ENCODE data around the gene PLEK2. TPM values are rescaled to one million over a fixed set of nuclear protein-coding genes. Genes with fewer than 3 reads are reported as not detected.

The PLEK2 gene
- total and polyA plus RNA-seq, 7 donors, result 0.16 to 51.8 (median 21.6) TPM; not detected in 1

GRCh38 chr14:67432050-67432564 is 20.1 kb upstream of the PLEK2 start:
- peak; percentile 7 for DNase-seq
- WGBS, 2 donors, result 70 to 76% methylated on average over 7 of the region's 7 CpGs
- no peaks in the 10 kb centered on the region for H3K27me3 ChIP-seq
- H3K27ac ChIP-seq, result peak overlapping the region in 3 of 4 donors; percentile 64 to 71 (median 70)
- TF ChIP-seq CTCF (IDR thresholded peaks at IDR 0.05) (no peak), POLR2AphosphoS5 (IDR thresholded peaks at IDR 0.05) (peak; percentile 46 to 90 (median 78)), EP300 (IDR thresholded peaks at IDR 0.05) (peak in 2 of 4 donors; percentile 41 to 78), POLR2A (IDR thresholded peaks at IDR 0.05) (no peak)
- H3K4me1 ChIP-seq, result peaks cover 0 to 44% (median 28%) of the 10 kb centered on the region in 4 donors
- no peak overlapping the region for H3K4me3 ChIP-seq
- no peaks in the 10 kb centered on the region for H3K36me3 ChIP-seq
- intact Hi-C loops (cut with DNase I), result no loop called here
- H3K9me3 ChIP-seq, result no peaks in the 10 kb centered on the region

DNA sequence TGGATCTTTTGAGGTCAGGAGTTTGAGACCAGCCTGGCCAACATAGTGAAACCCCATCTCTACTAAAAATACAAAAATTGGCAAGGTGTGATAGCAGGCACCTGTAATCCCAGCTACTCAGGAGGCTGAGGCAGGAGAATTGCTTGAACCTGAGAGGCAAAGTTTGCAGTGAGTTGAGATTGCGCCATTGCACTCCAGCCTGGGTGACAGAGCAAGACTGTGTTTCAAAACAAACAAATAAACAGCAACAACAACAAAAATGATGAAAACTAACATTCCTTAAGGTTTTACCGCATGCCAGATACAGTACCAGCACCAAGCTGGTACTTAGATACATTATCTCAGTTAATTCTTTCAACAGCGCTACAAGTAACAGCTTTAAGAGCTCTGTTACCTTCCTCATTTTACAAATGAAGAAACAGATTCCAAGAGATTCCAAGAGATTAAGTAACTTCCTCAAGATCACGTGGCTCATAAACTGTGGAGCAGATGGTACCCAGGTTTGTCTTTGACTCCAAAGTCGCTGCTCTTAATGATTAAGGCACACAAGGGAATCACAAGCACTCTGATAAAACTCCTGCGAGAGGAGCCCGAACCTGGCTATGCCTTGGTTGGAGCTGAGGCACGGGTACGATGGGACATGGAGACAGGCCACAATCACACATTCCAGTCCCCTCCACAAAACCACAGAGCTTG is 17.7 kb upstream of the PLEK2 start:
- H3K27me3 ChIP-seq, result peaks cover 0 to 4% (median 0%) of the 10 kb centered on the region in 3 donors
- H3K4me3 ChIP-seq, result no peak overlapping the region
- H3K36me3 ChIP-seq, result no peaks in the 10 kb centered on the region
- no peak for DNase-seq
- peaks cover 0 to 35% (median 16%) of the 10 kb centered on the region in 4 donors for H3K4me1 ChIP-seq
- no peak overlapping the region for H3K27ac ChIP-seq
- WGBS, 2 donors, result 86 to 87% methylated on average over 9 of the region's 9 CpGs
- TF ChIP-seq EP300 (IDR thresholded peaks at IDR 0.05) (no peak), POLR2AphosphoS5 (IDR thresholded peaks at IDR 0.05) (no peak), CTCF (IDR thresholded peaks at IDR 0.05) (no peak), POLR2A (IDR thresholded peaks at IDR 0.05) (no peak)
- intact Hi-C loops (cut with DNase I), result loop anchor here (5.0 kb wide), 2 partner anchors 83 to 273 kb away; partner anchors contain the start of gene RDH12
- no peaks in the 10 kb centered on the region for H3K9me3 ChIP-seq

DNA sequence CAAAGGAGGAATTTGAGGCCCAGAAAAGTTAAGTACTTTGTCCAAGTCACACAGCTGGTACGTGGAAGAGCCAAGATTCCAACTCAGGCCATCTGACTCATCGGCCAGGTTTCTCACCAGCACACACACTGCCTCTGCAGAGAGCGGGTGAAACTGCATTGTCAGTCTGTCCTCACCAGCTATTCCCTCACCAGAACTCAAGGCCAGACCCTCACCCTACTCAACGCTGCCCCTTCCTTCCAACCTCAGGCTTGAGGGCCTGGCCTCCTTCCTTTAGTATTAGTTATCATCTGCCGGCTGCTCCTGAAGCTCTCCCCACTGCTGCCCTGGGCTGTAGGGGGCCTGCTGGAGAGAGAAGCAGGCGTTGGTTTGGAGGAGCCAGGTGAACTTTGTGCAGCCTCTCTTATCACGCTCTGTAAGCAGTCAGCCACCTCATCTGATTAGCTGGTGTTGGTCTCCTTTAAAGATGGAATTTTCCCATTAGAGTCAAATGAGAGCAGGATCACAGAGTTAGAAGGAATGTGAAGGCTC is 16.6 kb upstream of the PLEK2 start:
- Histone ChIP-seq H3K9me3 (no peaks in the 10 kb centered on the region), H3K27me3 (peaks cover 0 to 4% (median 0%) of the 10 kb centered on the region in 3 donors), H3K27ac (no peak overlapping the region), H3K4me1 (peaks cover 0 to 35% (median 16%) of the 10 kb centered on the region in 4 donors), H3K4me3 (no peak overlapping the region), H3K36me3 (no peaks in the 10 kb centered on the region)
- TF ChIP-seq POLR2A (IDR thresholded peaks at IDR 0.05) (no peak), CTCF (IDR thresholded peaks at IDR 0.05) (no peak), POLR2AphosphoS5 (IDR thresholded peaks at IDR 0.05) (no peak), EP300 (IDR thresholded peaks at IDR 0.05) (no peak)
- DNase-seq, result no peak
- intact Hi-C loops (cut with DNase I), result loop anchor here (5.0 kb wide), 2 partner anchors 84 to 274 kb away; partner anchors contain the start of gene RDH12
- WGBS, 2 donors, result 25 to 75% methylated on average over 7 of the region's 7 CpGs

DNA sequence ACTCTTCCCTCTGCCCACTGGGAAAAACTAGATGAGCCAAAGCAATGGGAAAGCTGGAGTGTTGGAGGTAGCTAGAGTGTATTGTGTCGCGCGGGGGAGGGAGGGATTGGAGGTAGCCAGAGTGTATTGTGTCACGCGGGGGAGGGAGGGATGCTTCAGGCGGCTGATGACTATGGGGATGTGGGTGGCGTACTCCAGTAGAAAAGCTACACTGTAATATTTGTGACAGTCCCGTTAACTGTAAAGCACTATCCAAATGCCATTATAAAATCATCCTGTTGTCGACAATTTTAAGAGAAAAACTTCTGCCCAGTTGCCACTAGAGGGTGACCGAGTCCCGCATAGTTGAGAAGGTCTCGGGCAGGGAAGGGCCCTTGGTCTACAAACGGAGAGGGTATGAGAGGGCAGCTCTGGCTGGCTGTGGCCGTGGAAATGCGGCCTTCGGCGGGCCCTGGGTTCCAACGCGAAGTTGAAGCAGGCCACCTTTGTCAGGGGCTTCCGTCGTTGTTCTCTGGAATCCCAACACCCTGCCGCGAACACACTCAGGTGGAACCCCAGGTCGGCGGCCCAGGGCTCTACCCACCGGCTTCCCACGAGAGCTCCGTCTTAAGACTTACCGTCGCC is 15.1 kb upstream of the PLEK2 start:
- TF ChIP-seq EP300 (IDR thresholded peaks at IDR 0.05) (no peak), POLR2AphosphoS5 (IDR thresholded peaks at IDR 0.05) (no peak), CTCF (IDR thresholded peaks at IDR 0.05) (peak; percentile 79 to 85 (median 83)), POLR2A (IDR thresholded peaks at IDR 0.05) (no peak)
- Histone ChIP-seq H3K4me3 (no peak overlapping the region), H3K27ac (no peak overlapping the region), H3K27me3 (peaks cover 0 to 4% (median 0%) of the 10 kb centered on the region in 3 donors), H3K9me3 (no peaks in the 10 kb centered on the region), H3K36me3 (no peaks in the 10 kb centered on the region), H3K4me1 (peaks cover 0 to 25% (median 8%) of the 10 kb centered on the region in 4 donors)
- intact Hi-C loops (cut with DNase I), result loop anchor here (1.0 to 5.0 kb wide), 3 partner anchors 85 to 275 kb away; partner anchors contain the start of gene RDH12
- 36 to 41% methylated on average over 30 of the region's 30 CpGs for WGBS, 2 donors
- DNase-seq, result peak; percentile 86
